Upper lobe of left lung (tissue), 6 donors: ENCODE data around the gene PCGF1. TPM values are rescaled to one million over a fixed set of nuclear protein-coding genes. Genes with fewer than 3 reads are reported as not detected.
"Not testable (repeated sequence)": the region's sequence is repeated elsewhere in the genome, so short reads cannot be mapped to it uniquely, and the experiment has no call there.

ENCODE experiments used
- ATAC-seq, 2 donors: fragments of 200-7000 bp; cut with Tn5 transposase; one replicate each; pipeline ENCODE4 v1.9.1; 2022; ENCODE audit warnings: mild to moderate bottlenecking in 2 of 2, moderate library complexity in 2 of 2; ENCODE audit not compliant: low FRiP score in 2 of 2
- DNase-seq, 2 donors: peaks; one replicate each; pipeline ENCODE4 v3.0.0-alpha.2; 2019 to 2020
- H3K27ac ChIP-seq, 4 donors: fragments of 200-600 bp; sonication (generic); one replicate each; pipeline ENCODE4 v1.5.1; 2016 to 2019
- H3K27me3 ChIP-seq, 4 donors: fragments of 200-600 bp; sonication (generic); one replicate each; pipeline ENCODE4 v1.5.1; 2017 to 2019
- H3K36me3 ChIP-seq, 4 donors: fragments of 200-600 bp; sonication (generic); one replicate each; pipeline ENCODE4 v1.5.1; 2016 to 2019
- H3K4me1 ChIP-seq, 4 donors: fragments of 200-600 bp; sonication (generic); one replicate each; pipeline ENCODE4 v1.5.1; 2018 to 2019
- H3K4me3 ChIP-seq, 4 donors: fragments of 200-600 bp; sonication (generic); one replicate each; pipeline ENCODE4 v1.5.1; 2017 to 2019; ENCODE audit warnings: mild to moderate bottlenecking in 2 of 4, moderate library complexity in 1 of 4
- H3K9me3 ChIP-seq, 4 donors: fragments of 200-600 bp; sonication (generic); one replicate each; pipeline ENCODE4 v1.5.1; 2018 to 2019
- CTCF ChIP-seq, 6 experiments: fragments of 450-650 bp in 4 of 6; fragments of 200-600 bp in 2 of 6; sonication (generic) in 2 of 6; IDR thresholded peaks; one replicate each; pipeline ENCODE4 v1.5.1; 2016 to 2019; ENCODE audit warnings: antibody characterized with exemption in 6 of 6
- EP300 ChIP-seq, 4 donors: sonication (generic); formaldehyde crosslinking; IDR thresholded peaks; one replicate each; pipeline ENCODE4 v1.5.1; 2017; ENCODE audit warnings: antibody characterized with exemption in 4 of 4, control low read depth in 2 of 4
- POLR2A ChIP-seq, 4 donors: fragments of 450-650 bp; IDR thresholded peaks; one replicate each; pipeline ENCODE4 v1.5.1; 2016 to 2017; ENCODE audit warnings: antibody characterized with exemption in 4 of 4, mild to moderate bottlenecking in 2 of 4
- POLR2AphosphoS5 ChIP-seq, 2 donors: sonication (generic); formaldehyde crosslinking; IDR thresholded peaks; one replicate each; pipeline ENCODE4 v1.5.1; 2017; ENCODE audit warnings: antibody characterized with exemption in 2 of 2
- WGBS, 2 donors: methylation state at CpG; one replicate each; pipeline ENCODE4 v1.1.5; 2017 to 2018; 5-methylcytosine and 5-hydroxymethylcytosine counted together
- total RNA-seq, 6 donors: library from RNA; depleted of rRNA in 4 of 6; stranded (reverse); fragments of >200 nt in 4 of 6; gene quantifications; one replicate each; pipeline versions ENCODE4 v1.1.0 to v1.2.1, GENCODE V29; 2016 to 2021
- donor health status: DM: no; HTN: no; CAD: no; lungs with moderate emphysema.
- donor health status: DM: no; HTN: yes; CAD: no; lungs with severe emphysema.

Gene PCGF1
- total RNA-seq, 6 donors from 2014 or later = 15.4 to 43.2 (median 34.6) TPM

DNA sequence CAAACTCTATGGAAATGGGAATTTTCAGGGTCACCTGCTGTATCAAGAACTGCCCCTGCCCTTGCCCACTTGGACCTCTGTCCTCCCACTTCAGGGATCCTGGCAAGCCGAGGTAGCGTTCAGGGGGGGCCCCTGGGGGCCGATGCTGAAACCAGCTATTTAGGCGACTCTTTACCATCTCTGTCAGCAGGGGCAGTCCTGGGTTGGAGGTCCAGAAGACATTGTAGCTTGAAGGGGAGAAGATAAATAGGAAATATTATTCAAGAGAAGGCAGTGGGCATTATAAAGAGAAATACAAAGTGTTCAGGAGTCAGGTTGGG, 44.7 kb downstream of the PCGF1 start:
- WGBS, 2 donors = 75 to 85% methylated on average over 4 of the region's 4 CpGs
- Histone ChIP-seq H3K36me3 (peaks cover 0 to 26% (median 12%) of the 10 kb centered on the region in 4 donors), H3K4me3 (no peak overlapping the region), H3K9me3 (no peaks in the 10 kb centered on the region), H3K4me1 (peaks cover 24 to 37% (median 27%) of the 10 kb centered on the region in 4 donors), H3K27ac (no peak overlapping the region), H3K27me3 (no peaks in the 10 kb centered on the region)
- ATAC-seq (no peak), DNase-seq (no peak)
- TF ChIP-seq POLR2AphosphoS5 (IDR thresholded peaks at IDR 0.05) (no peak), CTCF (IDR thresholded peaks at IDR 0.05) (no peak), POLR2A (IDR thresholded peaks at IDR 0.05) (no peak), EP300 (IDR thresholded peaks at IDR 0.05) (no peak)

GRCh38 chr2:74462054-74462785, 45.3 kb downstream of the PCGF1 start:
- Histone ChIP-seq H3K36me3 (peaks cover 0 to 26% (median 12%) of the 10 kb centered on the region in 4 donors), H3K9me3 (no peaks in the 10 kb centered on the region), H3K27me3 (no peaks in the 10 kb centered on the region), H3K4me3 (no peak overlapping the region), H3K27ac (no peak overlapping the region), H3K4me1 (peaks cover 26 to 43% (median 29%) of the 10 kb centered on the region in 4 donors)
- WGBS, 2 donors = 87 to 90% methylated on average over 15 to 20 of the region's 20 CpGs
- no peak for DNase-seq
- TF ChIP-seq POLR2A (IDR thresholded peaks at IDR 0.05) (no peak), EP300 (IDR thresholded peaks at IDR 0.05) (no peak), POLR2AphosphoS5 (IDR thresholded peaks at IDR 0.05) (no peak), CTCF (IDR thresholded peaks at IDR 0.05) (no peak)
- ATAC-seq = no peak

DNA sequence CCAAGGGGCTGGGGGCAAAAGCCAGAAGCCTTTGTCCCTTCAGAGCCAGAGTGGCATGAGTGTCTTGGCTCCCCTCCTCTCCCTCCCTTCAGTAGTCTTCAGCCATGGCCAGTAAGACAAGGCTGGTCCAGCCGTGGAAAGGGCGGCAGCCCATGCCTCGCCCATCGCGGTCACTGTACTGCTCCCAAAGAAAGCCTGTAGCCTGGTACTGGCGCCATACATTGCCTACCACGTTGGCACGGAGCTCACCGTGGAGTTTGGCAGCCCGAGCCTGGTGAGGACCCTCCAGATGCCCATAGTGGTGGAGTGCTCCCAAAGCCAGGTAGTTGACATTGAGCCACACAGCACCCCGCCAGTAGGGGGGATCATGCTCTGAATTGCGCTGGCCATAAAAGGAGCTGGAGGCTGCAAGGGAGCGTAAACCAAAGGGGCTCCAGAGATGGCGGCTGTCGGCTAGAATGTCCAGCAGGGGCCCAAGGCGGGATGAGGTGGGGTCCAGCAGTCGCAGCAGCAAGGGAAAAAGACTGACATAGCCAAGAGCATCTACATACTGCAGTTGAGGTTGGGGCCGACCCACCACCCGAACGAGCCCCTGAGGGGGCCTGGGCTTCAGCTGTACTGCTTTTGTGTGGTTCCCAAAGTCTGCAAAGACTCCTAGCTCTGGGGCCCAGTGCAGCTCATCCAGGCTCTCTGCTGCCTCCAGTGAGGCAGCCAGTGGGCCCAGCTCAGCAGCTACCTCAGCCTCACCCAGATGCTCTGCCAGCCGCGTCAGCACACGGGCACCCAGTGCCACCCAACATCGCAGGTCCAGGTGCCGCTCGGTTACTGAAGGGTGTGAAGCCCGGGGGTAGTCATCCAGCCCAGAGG, 46.1 kb downstream of the PCGF1 start:
- no peaks in the 10 kb centered on the region for H3K27me3 ChIP-seq
- no peaks in the 10 kb centered on the region for H3K9me3 ChIP-seq
- peaks cover 34 to 51% (median 36%) of the 10 kb centered on the region in 4 donors for H3K4me1 ChIP-seq
- TF ChIP-seq EP300 (IDR thresholded peaks at IDR 0.05) (no peak), CTCF (IDR thresholded peaks at IDR 0.05) (peak in 1 of 6 experiments; percentile 6)
- H3K36me3 ChIP-seq = peaks cover 0 to 26% (median 12%) of the 10 kb centered on the region in 4 donors
- DNase-seq (peak in 1 of 2 donors; percentile 70), ATAC-seq (no peak)
- no peak overlapping the region for H3K4me3 ChIP-seq
- H3K27ac ChIP-seq = no peak overlapping the region
- 95 to 98% methylated on average over 17 of the region's 27 CpGs for WGBS, 2 donors

DNA sequence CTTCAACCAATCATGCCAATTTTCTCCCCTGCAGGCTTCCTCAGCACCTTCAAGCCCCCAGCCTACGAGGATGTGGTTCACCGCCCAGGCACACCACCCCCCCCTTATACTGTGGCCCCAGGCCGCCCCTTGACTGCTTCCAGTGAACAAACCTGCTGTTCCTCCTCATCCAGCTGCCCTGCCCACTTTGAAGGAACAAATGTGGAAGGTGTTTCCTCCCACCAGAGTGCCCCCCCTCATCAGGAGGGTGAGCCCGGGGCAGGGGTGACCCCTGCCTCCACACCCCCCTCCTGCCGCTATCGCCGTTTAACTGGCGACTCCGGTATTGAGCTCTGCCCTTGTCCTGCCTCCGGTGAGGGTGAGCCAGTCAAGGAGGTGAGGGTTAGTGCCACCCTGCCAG, 47.3 kb downstream of the PCGF1 start:
- WGBS, 2 donors = 86 to 91% methylated on average over 8 to 10 of the region's 10 CpGs
- not testable (repeated sequence) for H3K9me3 ChIP-seq, ATAC-seq, H3K27me3 ChIP-seq, DNase-seq, H3K4me3 ChIP-seq, H3K27ac ChIP-seq
- H3K4me1 ChIP-seq = peaks cover 38 to 55% (median 41%) of the 10 kb centered on the region in 4 donors
- peaks cover 0 to 26% (median 12%) of the 10 kb centered on the region in 4 donors for H3K36me3 ChIP-seq

DNA sequence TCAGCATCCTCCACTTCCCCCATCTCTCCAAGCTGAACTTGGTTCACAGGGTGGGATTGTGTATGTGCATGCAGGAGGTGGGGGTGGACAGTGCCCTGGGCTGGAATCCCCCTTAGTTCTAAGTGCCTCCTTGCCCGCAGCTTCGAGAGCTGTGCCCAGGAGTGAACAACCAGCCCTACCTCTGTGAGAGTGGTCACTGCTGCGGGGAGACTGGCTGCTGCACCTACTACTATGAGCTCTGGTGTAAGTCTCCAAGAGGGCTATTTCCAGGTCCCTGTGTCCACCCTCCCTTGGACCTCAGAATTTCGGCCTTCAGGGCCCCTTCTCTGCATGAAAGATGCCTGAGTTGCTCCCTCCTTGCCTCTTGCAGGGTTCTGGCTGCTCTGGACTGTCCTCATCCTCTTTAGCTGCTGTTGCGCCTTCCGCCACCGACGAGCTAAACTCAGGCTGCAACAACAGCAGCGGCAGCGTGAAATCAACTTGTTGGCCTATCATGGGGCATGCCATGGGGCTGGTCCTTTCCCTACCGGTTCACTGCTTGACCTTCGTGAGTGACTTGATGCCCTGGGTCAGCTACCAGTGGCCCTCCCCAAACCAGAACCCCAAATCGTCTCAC, 47.9 kb downstream of the PCGF1 start:
- not testable (repeated sequence) for H3K9me3 ChIP-seq, ATAC-seq, H3K27me3 ChIP-seq, DNase-seq
- Histone ChIP-seq H3K4me1 (peaks cover 38 to 55% (median 41%) of the 10 kb centered on the region in 4 donors), H3K27ac (peak overlapping the region in 1 of 4 donors; percentile 99), H3K36me3 (peaks cover 0 to 26% (median 12%) of the 10 kb centered on the region in 4 donors), H3K4me3 (peak overlapping the region in 3 of 4 donors; percentile 66 to 87 (median 72))
- 81 to 91% methylated on average over 11 to 13 of the region's 13 CpGs for WGBS, 2 donors
